Cortex of kidney (tissue), 1 donor: ENCODE data around the gene FAM236C.
"Not testable (repeated sequence)": the region's sequence is repeated elsewhere in the genome, so short reads cannot be mapped to it uniquely, and the experiment has no call there.

ENCODE experiments used
- DNase-seq: peaks from one replicate; lab custom pipeline; 2025; lab: John Stamatoyannopoulos, UW

The FAM236C gene

DNA sequence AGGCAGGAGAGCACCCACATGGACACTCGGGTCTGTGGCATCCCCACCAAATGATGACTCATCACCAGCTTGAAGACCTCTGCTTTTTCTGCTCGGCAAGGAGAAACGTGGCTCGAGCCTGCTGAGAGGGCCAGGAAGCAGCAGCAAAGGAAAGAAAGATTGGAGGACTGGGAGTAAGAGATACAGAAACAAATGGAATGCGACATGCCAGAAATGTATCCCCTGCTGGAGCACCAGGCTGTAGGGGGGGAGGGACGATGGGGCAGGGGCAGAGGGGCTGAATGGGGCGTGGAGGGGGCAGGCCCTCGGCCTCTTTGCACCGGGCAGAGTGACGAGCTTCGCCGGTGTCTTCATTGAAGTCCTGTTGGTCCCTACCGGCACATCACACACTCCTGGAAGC lies at the start of gene FAM236C:
TSS of gene FAM236C (plus strand) at position 301 of the 400 bp plus-strand sequence. CDS start 100 bp downstream, outside the sequence.
- not testable (repeated sequence) for DNase-seq

DNA sequence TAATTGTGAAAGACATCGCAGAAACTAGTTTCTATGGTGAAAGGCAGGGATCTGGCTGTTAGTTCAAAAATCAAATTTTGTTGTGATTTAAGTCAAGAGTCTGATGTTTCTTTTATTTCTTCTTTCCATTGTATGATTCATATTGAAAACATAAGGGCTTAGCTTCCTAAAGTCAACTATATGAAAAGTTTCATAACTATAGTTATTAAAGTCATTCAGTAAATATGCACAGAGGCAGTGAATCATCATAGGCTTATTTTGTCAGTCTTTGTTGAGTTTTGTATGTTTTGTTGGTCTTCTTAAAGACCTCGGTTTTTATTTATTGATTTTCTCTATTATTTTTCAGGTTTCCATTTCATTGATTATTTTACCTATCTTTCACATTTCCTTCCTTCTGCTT lies 29.5 kb upstream of the FAM236C start:
- DNase-seq = not testable (repeated sequence)

DNA sequence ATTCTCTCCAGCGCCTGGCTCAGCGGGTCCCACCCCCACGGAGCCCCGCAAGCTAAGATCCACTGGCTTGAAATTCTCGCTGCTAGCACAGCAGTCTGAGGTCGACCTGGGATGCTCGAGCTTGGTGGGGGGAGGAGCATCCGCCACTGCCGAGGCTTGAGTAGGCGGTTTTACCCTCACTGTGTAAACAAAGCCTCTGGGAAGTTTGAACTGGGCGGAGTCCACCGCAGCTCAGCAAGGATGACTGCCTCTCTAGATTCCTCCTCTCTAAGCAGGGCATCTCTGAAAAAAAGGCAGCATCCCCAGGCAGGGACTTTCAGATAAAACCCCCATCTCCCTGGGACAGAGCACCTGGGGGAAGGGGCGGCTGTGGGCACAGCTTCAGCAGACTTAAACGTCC lies 22.7 kb upstream of the FAM236C start:
- DNase-seq = not testable (repeated sequence)

- not testable (repeated sequence) for DNase-seq
Measured at GRCh38 chrX:72916096-72916495, 3.7 kb downstream of the FAM236C start.

DNA sequence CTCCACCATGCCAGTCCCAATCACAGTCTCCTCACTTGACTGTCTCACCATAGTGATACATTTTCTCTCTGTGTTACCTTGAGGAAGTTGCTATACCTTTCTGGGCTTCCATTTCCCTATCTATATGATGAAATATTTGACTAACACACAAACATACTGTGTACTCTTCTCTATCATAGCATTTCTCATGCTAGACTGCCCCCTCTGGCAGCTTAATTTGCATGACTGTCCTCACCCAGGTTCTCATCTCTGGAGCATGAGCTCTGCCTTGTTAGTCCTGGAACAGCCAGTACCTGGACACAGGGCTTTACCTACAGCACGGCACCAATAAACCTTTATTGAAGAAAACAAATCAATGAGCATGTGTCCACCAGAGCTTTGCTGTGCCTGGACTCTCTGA lies 19.9 kb downstream of the FAM236C start:
- not testable (repeated sequence) for DNase-seq

DNA sequence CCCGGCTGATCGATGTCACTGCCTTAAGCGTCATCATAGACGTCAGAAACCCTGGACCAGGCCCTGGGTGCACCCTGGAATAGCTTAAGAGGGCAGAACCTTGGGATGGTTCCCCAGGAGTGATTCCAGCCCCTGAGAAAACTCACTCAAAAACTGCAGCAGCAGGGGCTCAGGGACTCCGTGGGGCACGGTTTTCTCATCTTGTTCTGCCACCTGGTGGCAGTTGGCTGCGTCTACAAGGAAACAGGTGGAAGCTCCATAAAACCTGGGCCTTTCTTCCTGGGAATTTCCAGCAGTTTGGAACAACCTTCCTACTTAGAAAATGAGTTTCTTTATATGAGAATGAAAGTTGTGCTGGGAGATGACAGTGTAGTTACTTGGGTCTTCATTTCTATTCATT lies 24.0 kb downstream of the FAM236C start:
- DNase-seq = not testable (repeated sequence)

- DNase-seq = not testable (repeated sequence)
Measured at GRCh38 chrX:72936882-72937455, 24.6 kb downstream of the FAM236C start.

- not testable (repeated sequence) for DNase-seq
Measured at GRCh38 chrX:72937906-72938305, 25.5 kb downstream of the FAM236C start, which contains the start of gene FAM236A. Gene FAM236A, plus strand, starts transcription at chrX:72938206. Its CDS starts 57 bp downstream, at chrX:72938263.

DNA sequence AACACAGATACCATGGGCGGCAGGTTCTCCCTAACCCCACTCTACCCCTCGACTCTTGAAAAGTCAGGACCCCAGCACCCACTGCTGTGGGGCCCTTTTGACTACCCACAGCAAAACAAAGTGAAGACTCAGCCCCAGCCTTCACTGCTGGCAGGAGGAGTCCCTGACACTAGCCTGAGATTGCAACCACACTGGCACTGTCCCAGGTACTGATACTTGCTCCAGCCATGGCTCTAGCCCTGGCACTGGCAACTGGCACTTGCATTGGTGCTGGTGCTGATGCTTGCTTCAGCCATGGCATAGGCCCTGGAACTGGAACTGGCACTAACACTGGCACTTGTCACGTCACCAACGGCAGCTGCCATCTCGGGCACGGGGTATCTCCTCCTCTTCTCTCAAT lies 29.9 kb downstream of the FAM236C start:
- DNase-seq = not testable (repeated sequence)

DNA sequence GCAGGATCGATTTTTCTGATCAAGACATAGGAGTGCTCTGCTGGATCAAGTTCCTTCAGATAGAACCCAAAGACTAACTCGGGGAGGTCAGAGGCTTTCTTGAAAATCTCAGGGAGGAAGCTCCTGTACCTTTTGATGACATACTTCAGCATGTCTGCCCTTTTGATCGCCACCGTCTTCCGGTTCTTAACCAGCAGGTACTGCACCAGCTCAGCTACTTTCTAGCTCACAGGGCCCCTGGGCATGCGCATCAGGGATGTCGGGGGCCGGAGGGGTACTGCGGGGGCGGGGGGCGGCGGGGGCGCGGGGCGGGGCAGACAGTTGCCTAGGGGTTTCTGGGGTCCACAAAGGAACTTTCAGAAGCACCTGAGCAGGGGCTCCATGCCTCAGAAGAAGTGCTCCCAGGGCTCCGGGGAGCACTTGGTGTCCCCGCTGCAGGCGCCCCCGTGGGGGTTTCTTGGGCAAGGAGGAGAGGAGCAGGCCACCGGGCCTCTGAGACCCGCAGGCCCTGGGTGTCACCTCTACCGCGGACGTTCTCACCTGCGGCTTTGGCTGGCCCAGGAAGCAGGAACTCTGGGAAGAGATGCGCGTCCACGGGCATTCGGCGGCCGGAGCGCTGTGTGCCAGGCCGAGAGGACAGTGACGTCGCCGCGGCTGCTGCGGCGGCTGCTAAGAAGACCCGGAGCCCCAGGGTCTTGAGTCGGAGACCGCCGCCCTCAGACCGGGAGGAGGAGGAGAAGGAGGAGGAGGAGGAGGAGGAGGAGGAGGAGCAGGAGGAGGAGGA lies 30.8 kb downstream of the FAM236C start:
- not testable (repeated sequence) for DNase-seq

DNA sequence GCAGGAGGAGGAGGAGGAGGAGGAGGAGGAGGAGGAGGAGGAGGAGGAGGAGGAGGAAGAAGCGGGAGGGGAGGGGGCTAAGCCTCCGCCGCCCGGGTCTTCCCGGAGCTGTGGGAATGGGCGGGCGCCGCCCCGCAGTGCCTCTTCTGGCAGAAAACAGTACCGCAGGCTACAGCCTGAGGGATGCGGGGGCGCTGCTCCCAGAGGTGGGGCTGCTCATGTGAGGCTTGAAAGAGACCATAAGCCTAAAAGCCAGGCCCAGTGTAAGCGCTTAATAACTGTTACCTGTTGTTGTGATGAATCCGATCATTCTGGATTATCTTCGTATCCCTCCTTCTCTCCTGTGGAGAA lies 31.4 kb downstream of the FAM236C start, which contains the start of gene DMRTC1:
TSS of gene DMRTC1 (minus strand) at position 19 of the 351 bp plus-strand sequence. CDS start 68,143 bp downstream, outside the sequence.
- not testable (repeated sequence) for DNase-seq

DNA sequence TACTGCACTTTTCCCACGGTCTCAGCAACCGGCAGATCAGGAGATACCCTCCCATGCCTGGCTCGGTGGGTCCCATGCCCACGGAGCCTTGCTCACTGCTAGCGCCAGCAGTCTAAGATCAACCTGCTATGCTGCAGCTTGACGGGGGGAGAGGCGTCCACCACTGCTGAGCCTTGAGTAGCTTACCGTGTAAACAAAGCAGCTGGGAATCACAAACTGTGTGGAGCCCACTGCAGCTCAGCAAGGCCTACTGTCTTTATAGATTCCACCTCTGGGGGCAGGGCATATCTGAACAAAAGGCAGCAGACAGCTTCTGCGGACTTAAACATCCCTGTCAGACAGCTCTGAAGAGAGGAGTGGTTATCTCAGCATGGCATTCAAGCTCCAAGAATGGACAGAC lies 47.6 kb downstream of the FAM236C start:
- not testable (repeated sequence) for DNase-seq
